NT2/D1 (cell line): ENCODE results near the gene RALGAPB.

Source experiments
- SUZ12 ChIP-seq: IDR thresholded peaks from 2 replicates; pipeline ENCODE4 v1.6.1; 2011; ENCODE audit not compliant: insufficient read length, insufficient read depth; ENCODE audit errors: extremely low read depth
- YY1 ChIP-seq: IDR thresholded peaks from 2 replicates; pipeline ENCODE4 v1.6.1; 2011; ENCODE audit not compliant: insufficient read length, insufficient read depth
- ZNF274 ChIP-seq: IDR thresholded peaks from 2 replicates; pipeline ENCODE4 v1.6.1; 2011; ENCODE audit warnings: mild to moderate bottlenecking, low read depth, low read length

- TF ChIP-seq ZNF274 (no peak), YY1 (no peak), SUZ12 (no peak)
These were observed 126.8 kb downstream of the RALGAPB start for GRCh38 chr20:38599410-38599882.
